Gastrocnemius medialis (tissue), 4 donors: ENCODE measurements around the gene CAPZB. TPM values are rescaled to one million over a fixed set of nuclear protein-coding genes. Genes with fewer than 3 reads are reported as not detected.

ENCODE experiments used
- ATAC-seq, 2 donors: fragments of 150-250 bp; one replicate each; pipeline ENCODE4 v1.9.1; 2016
- DNase-seq, 2 donors: peaks; one replicate each; pipeline ENCODE4 v3.0.0-alpha.2; 2019
- H3K27ac ChIP-seq, 4 donors: fragments of 200-600 bp; sonication (generic); 1 replicate in 1 of 4; 2 replicates in 3 of 4; pipeline ENCODE4 v1.5.1; 2016 to 2018; ENCODE audit warnings: mild to moderate bottlenecking in 2 of 4, moderate library complexity in 1 of 4
- H3K27me3 ChIP-seq, 3 donors: fragments of 200-600 bp; sonication (generic) in 2 of 3; 1 replicate in 1 of 3; 2 replicates in 2 of 3; pipeline versions ENCODE4 v1.5.1 to v1.6.0; 2016 to 2019; ENCODE audit warnings: mild to moderate bottlenecking in 1 of 3, moderate library complexity in 1 of 3
- H3K36me3 ChIP-seq, 2 donors: fragments of 200-600 bp; sonication (generic) in 1 of 2; one replicate each; pipeline ENCODE4 v1.5.1; 2017 to 2018
- H3K4me1 ChIP-seq, 2 donors: fragments of 200-600 bp; sonication (generic) in 1 of 2; one replicate each; pipeline ENCODE4 v1.5.1; 2016 to 2017; ENCODE audit warnings: mild to moderate bottlenecking in 2 of 2
- H3K4me3 ChIP-seq, 4 donors: fragments of 200-600 bp; sonication (generic) in 3 of 4; 1 replicate in 1 of 4; 2 replicates in 3 of 4; pipeline ENCODE4 v1.5.1; 2016 to 2019; ENCODE audit warnings: mild to moderate bottlenecking in 2 of 4
- H3K9me3 ChIP-seq, 3 donors: fragments of 200-600 bp; sonication (generic) in 2 of 3; 1 replicate in 1 of 3; 2 replicates in 2 of 3; pipeline ENCODE4 v1.5.1; 2016 to 2019
- CTCF ChIP-seq, 5 experiments: fragments of 450-650 bp in 3 of 5; fragments of 200-600 bp in 2 of 5; sonication (generic) in 2 of 5; IDR thresholded peaks in 4 of 5; conservative IDR thresholded peaks in 1 of 5; 1 replicate in 4 of 5; 2 replicates in 1 of 5; pipeline ENCODE4 v1.5.1; 2016 to 2019; ENCODE audit warnings: antibody characterized with exemption in 5 of 5, mild to moderate bottlenecking in 3 of 5, moderate library complexity in 3 of 5
- POLR2A ChIP-seq, 2 donors: fragments of 450-650 bp; IDR thresholded peaks; one replicate each; pipeline ENCODE4 v1.6.1; 2017; ENCODE audit warnings: antibody characterized with exemption in 2 of 2, mild to moderate bottlenecking in 2 of 2, moderate library complexity in 2 of 2
- in situ Hi-C, 4 donors: fragments of 200-750 bp; cut with MboI; loops; one replicate each; pipeline versions ENCODE4 v1.15.0 to v1.8.0; 2017; ENCODE audit warnings: low sequenced_read_pairs in 4 of 4
- intact Hi-C: fragments of 100-400 bp; cut with DNase I; formaldehyde crosslinking; loops from one replicate; pipeline ENCODE4 v1.15.1; 2023; ENCODE audit warnings: low total_unique reads
- total RNA-seq, 4 donors: library from RNA; depleted of rRNA; stranded (reverse); fragments of >200 nt; gene quantifications; one replicate each; pipeline versions ENCODE4 v1.1.0 to v1.2.3, GENCODE V29; 2016

Gene CAPZB
- total RNA-seq, 4 donors from 2014 or later: 48.6 to 93.8 (median 74.9) TPM

GRCh38 chr1:19455353-19455752, 30.0 kb downstream of the CAPZB start:
- Histone ChIP-seq H3K27ac (peak overlapping the region in 1 of 4 donors; percentile 20), H3K9me3 (no peaks in the 10 kb centered on the region), H3K27me3 (no peaks in the 10 kb centered on the region), H3K4me3 (no peak overlapping the region), H3K36me3 (no peaks in the 10 kb centered on the region), H3K4me1 (peaks cover 86 to 90% of the 10 kb centered on the region in 2 donors)
- no peak for ATAC-seq
- TF ChIP-seq CTCF (IDR thresholded peaks at IDR 0.05 in 4 of 5, conservative IDR thresholded peaks at IDR 0.05 in 1 of 5) (no peak), POLR2A (IDR thresholded peaks at IDR 0.05) (no peak)
- in situ Hi-C loops (no loop called here), intact Hi-C loops (no loop called here)
- no peak for DNase-seq

- H3K27ac ChIP-seq: peak overlapping the region in 3 of 4 donors; percentile 0 to 28 (median 9)
- DNase-seq (no peak), ATAC-seq (no peak)
These were observed 30.8 kb downstream of the CAPZB start for GRCh38 chr1:19454265-19455146.

GRCh38 chr1:19453741-19454201, 31.6 kb downstream of the CAPZB start:
- no peaks in the 10 kb centered on the region for H3K9me3 ChIP-seq
- TF ChIP-seq CTCF (IDR thresholded peaks at IDR 0.05 in 4 of 5, conservative IDR thresholded peaks at IDR 0.05 in 1 of 5) (no peak), POLR2A (IDR thresholded peaks at IDR 0.05) (no peak)
- peak overlapping the region in 2 of 4 donors; percentile 9 to 28 for H3K27ac ChIP-seq
- in situ Hi-C loops (no loop called here), intact Hi-C loops (no loop called here)
- H3K4me1 ChIP-seq: peaks cover 93 to 99% of the 10 kb centered on the region in 2 donors
- ATAC-seq (no peak), DNase-seq (no peak)
- no peak overlapping the region for H3K4me3 ChIP-seq
- no peaks in the 10 kb centered on the region for H3K27me3 ChIP-seq
- no peaks in the 10 kb centered on the region for H3K36me3 ChIP-seq

More at GRCh38 chr1:19454265-19455146, 30.8 kb downstream of the CAPZB start:
- in situ Hi-C loops: no loop called here
- no peak overlapping the region for H3K4me3 ChIP-seq
- no peaks in the 10 kb centered on the region for H3K9me3 ChIP-seq
- H3K4me1 ChIP-seq: peaks cover 93 to 98% of the 10 kb centered on the region in 2 donors
- intact Hi-C loops: no loop called here
- TF ChIP-seq CTCF (IDR thresholded peaks at IDR 0.05 in 4 of 5, conservative IDR thresholded peaks at IDR 0.05 in 1 of 5) (no peak), POLR2A (IDR thresholded peaks at IDR 0.05) (no peak)
- no peaks in the 10 kb centered on the region for H3K36me3 ChIP-seq
- no peaks in the 10 kb centered on the region for H3K27me3 ChIP-seq

GRCh38 chr1:19452221-19452663, 33.1 kb downstream of the CAPZB start:
- DNase-seq (peak in 1 of 2 donors; percentile 49), ATAC-seq (no peak)
- H3K9me3 ChIP-seq: no peaks in the 10 kb centered on the region
- no peak overlapping the region for H3K4me3 ChIP-seq
- intact Hi-C loops (no loop called here), in situ Hi-C loops (no loop called here)
- no peaks in the 10 kb centered on the region for H3K27me3 ChIP-seq
- peak overlapping the region; percentile 47 to 81 (median 56) for H3K27ac ChIP-seq
- H3K4me1 ChIP-seq: peaks cover 92 to 98% of the 10 kb centered on the region in 2 donors
- TF ChIP-seq CTCF (IDR thresholded peaks at IDR 0.05 in 4 of 5, conservative IDR thresholded peaks at IDR 0.05 in 1 of 5) (no peak), POLR2A (IDR thresholded peaks at IDR 0.05) (no peak)
- H3K36me3 ChIP-seq: no peaks in the 10 kb centered on the region
